ENCODE data around the gene UNC13C.

DNA sequence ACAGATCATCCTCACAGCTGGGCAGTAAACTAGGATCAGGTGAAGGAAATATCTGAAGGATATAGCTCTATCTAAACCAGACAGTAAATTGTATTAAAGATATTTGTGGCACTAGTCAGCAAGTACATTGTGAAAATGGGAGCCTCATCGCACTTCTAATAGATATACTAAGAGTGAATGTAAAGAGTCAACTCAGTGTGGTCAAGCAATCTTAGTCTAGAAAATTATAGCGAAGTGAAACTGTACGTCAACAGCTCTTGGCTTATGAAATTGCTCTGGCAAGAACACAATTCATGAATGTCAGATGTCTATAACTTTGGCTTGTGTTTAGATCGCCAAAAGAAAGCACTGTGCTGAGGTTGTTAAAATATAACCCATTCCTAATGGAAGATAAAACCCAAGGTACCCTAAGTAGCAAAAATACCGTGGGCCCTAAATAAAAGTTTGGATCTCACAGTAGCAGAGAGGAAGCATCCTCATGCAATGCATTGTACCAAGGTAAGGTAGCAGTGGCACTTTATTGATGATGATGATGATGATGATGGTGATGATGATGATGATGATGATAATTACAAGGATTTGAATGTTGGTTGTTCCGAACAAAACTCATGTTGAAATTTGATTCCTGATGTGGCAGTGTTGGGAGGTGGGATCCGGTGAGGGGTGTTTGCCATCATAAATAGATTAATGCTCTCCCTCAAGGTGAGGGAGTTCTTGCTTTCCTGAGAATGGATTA lies 228.5 kb downstream of the UNC13C start:
- TF ChIP-seq EP300 (IDR thresholded peaks at IDR 0.05) (no peak), CTCF (IDR thresholded peaks at IDR 0.05) (no peak)
